HG02870 (cell line): Measurements from ENCODE around the gene CELF2.

Experiments
- ATAC-seq: cut with Tn5 transposase; IDR thresholded peaks from one replicate; pipeline ENCODE4 v1.9.1; 2021; ENCODE audit warnings: mild to moderate bottlenecking, moderate library complexity; ENCODE audit not compliant: unreplicated experiment

CELF2 gene

DNA sequence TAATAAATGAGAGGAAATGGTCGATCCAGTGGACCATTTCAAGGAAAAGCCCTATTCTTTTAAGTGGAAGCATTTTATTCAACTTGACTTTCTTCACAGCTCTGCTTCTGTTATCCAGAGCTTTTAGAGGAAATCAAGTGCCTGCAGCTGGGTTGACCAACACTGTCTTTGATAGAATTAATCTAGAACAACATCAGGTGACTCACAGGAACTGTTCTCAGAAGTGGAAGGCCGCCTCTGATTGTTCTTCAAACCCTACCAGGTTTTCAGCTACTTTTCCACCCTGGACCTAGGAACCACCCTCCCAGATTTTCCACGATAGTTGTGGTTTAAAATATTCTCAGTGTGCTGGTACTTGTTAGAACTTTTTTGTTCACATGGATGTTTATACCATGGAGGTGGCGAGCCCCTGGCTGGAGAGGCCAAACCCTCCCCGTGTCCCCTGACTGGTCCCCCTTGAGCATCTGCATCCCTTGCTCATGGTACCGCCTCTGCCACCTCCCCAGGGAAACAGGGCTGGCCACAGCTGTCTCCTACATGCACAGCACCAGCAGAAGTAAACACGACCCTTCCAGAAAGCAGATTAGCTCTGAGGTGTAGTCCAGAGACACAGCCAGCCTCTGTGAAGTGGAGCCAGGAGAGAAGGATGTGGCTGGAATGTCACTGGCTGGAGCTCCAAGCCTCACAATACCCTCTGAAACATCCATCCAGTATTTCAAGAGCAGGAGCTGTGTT is 300.4 kb downstream of the CELF2 start:
- no peak for ATAC-seq

DNA sequence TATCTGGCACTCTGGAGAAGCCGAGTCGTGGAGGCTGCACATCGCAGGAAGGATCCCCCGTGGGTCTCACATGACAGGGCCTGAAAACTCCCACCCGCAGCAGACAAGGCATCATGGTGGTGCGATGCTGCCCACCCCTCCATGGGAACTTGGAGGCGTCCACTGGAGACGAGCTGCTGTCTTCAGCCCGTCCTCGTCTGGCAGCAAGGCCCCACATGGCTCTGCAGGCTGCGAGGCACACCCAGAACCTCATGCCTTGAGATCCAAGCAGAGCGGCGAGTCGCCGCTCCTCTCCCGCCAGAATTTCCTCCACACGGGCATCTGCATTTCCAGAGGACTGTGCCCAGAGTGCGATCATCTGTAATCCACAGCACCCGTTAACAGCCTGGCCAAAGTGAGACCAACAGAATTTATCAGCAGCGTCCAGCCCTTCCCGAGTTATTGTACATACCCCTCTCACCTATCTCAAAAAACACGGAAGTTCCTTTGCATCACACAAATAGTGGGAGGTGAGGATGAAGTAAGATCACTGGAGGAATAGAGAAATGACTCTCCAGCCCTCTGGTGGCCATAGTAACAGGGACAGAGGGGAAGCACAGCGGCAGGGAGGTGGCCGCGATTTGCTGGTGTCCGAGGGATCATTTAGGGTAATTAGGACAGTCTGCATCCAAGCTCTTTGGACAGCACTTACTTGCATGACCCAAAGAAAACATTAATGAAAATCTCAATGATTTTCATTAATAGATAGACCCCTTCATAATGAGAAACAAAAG is 301.3 kb downstream of the CELF2 start:
- ATAC-seq, result no peak

DNA sequence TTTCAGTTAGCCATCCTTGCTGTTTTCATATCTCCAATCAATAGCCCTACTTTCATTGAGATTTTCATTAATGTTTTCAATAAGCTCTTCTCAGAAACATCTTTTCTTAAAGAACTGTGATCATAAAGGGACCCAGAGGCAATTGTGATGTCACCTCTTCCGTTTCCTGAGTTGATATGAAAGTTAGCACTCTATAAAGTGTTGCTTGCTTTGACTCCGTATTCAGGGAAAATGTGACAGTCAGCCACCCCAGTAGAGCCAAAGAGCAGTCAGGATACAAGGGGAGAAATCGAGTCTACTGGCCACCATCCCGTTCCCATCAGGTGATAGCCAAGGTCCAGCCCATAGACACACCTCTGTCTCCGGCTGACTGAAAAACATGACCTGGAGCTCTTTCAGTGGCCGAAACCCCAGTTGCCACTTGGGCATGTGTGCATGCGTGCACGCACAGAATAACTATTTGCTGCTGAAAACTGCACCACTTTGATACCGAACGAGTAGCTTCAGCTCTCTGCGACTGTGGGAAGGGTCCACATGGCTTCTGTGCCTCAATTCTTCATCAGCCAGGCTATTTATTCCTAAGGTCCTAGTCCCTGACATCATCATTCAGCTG is 302.4 kb downstream of the CELF2 start:
- ATAC-seq, result no peak

DNA sequence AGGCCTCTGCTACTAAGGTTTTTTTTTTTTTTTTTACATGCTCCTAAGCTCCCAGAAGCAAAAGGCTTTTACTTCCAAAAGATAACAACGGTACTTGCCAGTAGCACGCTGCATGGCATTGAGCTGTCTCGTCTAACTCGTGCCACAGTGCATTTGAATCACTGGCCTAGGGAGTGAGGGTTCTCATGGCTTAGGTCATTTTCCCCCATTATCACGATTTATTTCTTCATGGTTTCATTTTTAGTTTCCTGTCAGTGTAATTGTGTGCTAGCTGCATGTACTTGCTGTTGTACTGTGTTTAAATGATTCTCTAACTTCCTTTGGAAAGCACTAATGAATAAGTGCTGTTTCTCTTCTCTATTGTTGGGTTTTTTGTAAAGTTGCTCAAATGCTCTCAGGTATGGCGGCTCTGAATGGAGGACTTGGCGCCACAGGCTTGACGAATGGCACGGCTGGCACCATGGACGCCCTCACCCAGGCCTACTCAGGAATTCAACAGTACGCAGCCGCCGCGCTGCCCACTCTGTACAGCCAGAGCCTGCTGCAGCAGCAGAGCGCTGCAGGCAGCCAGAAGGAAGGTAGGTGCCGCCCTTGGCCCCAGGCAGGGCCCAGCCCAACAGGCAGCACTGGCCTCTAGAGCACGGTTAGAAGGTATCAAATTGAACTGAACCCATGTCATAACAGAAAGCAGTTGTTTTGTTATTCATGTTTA is 303.3 kb downstream of the CELF2 start:
- no peak for ATAC-seq

DNA sequence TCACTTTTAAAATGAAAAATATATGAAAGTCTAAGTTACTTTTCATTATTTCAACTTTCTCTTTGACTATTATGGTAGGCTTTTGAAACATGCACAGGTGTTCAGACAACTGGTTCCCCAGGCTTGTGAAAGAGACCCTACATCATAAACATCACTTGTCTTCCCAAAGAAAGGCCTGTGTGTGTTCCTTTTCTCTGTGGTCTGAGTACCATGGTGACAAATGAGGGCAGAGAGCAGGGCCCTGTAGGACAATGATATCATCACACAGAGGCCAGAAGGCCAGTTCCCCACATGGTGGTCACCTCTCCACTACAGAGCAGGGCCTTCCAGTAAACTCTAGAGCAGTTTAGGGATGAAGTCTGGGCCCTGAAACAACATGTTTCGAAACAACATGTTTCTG is 305.0 kb downstream of the CELF2 start:
- ATAC-seq, result peak; percentile 77

DNA sequence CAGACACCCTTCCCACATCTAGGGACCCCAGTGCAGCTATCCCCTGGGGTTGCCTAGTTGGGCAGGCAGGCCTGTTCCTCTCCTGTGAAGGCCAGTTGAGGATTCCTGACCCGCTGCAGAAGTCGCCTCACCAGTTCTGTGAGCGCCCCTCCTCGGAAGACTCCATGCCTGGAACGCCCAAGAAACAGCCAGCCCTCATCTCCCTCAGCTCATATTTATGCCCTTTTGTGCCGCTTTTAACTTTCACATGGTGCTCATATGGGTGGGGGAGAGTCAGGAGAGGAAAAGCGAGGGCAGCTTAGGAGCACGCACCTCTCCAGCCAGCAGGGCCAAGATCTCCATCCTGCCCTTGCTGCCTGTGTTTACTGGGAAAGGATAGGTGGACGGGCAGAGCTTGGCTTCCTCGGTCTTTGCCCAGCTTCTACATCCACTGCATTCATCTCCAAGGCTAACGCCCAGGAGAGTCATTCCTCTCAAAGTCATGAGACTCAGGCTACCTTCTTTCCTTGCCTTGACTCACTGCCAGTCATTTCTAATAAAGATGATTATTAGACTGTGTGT is 307.2 kb downstream of the CELF2 start:
- no peak for ATAC-seq

DNA sequence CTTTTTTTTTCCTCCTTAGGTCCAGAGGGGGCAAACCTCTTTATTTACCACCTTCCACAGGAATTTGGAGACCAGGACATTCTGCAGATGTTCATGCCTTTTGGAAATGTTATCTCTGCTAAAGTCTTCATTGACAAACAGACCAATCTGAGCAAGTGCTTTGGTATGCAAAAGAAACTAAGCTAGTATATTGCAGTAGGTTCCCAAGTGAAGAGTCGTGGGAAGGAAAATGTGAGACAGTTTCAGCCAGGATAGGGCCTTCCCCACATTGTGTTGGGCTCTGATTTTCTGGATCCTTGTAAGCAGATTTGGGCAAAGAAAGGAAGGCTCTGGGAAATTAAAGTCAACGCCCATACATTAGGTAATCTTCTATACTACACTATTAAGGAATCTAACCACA is 308.1 kb downstream of the CELF2 start:
- no peak for ATAC-seq

DNA sequence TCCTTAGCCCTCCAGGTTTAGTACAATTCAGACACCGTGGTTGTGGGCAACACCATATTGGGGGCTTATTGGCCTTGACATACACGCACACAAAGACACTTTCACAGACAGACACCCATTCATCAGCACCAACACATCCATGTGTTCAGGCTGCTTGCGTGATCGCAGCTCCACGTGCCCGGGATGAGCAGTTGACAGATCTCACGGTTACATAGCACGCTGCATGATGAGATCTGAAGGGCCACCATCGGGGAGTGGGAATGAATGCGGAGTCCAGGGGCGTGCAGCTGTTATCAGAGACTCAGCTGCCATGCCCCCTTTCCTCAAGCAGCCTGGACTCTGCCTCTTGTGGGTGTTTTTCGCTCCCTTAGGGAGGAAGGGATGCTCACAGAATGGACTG is 308.6 kb downstream of the CELF2 start:
- no peak for ATAC-seq

DNA sequence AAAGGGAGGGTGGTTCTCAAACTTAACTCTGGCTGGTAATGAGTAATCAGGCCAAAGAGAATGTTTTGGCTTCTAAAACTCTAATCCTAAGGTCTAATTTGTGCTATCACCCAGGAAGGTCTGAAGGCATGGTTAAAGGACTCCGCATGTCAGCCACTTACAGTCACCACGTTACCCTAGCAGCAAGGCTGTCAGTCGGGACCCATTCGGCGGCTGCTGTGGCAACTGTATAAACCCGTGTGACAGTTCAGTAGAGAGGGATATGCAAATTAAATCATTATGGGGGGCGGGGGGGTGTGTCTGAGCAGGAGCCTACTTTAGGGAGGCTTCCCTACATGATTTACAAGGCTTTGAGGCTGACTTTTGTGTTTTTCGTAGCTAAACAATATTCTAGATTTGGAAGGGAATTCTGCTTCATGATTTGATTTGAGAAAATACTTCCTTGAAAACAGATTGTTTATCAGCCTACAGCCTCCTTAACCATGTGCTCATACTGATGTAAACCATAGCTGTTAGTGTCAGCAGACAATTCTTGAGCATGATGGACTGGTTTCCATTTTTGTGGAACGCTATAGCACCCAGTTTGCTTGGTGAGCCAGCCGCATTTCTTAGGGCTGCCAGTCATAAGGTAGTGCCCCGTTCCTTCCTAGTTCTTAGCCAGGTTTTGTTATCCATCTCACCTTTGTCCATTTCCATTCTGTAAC is 309.4 kb downstream of the CELF2 start:
- ATAC-seq, result no peak

DNA sequence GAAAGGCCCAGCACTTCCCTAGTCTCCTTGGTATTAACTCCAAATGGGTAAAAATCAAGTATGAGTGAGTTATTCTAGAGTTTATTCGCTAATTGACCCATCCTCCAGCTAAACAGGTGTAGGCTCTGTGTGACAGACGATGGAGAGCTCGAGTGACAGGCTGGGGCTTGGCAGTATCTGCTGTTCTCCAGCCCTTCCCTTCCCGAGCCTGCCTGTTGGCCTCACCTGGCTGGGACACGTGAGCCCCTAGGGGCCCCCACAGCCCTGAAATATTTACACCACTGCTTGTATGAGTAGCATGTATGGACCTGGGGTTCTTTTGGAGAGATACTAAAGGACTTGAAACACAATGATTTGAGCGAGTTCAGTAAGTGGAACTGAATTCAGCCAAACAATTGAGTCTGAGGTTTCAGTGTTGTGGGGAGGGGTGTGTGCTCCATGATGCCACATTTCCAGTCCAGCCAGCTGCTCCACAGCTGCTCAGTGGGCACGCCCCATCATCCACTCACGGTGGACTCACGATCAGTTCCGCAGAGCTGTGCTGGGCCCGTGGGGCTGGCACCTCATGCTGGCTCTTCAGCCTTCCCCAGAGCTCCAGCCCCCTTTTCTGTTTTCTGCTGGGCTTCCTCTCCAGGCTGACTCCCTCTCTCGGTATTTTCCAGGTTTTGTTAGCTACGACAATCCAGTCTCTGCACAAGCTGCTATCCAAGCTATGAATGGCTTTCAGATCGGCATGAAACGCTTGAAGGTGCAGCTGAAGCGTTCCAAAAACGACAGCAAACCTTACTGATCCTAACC is 310.8 kb downstream of the CELF2 start:
- no peak for ATAC-seq

DNA sequence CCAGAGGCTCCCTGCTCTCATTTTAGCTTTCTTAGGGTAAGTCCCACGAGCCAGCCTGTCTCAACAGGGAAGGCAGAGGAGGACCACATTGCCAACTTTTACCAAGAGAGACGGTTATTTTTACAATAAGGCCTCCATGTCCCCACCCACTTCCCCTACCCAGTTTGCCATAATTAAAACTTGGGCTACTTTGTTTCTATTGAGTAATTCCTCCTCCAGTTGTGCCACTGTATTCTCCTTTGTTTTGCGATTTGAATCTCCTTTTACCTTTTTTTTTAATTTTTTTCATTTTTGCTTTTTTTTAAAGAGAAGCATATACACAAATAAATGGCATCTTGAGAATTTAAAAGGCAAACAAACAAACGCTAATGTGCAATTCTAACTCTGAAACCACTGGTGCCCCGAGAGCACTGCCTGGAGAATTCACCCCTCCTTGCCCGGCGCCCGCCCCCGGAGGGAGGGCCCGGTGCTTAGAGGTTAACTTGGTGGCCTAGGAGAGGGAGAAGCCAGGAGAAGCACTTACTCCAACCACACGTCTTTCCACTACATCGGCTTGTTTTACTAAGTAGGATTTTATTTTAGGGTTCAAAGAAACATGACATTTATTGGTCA is 311.5 kb downstream of the CELF2 start:
- no peak for ATAC-seq

DNA sequence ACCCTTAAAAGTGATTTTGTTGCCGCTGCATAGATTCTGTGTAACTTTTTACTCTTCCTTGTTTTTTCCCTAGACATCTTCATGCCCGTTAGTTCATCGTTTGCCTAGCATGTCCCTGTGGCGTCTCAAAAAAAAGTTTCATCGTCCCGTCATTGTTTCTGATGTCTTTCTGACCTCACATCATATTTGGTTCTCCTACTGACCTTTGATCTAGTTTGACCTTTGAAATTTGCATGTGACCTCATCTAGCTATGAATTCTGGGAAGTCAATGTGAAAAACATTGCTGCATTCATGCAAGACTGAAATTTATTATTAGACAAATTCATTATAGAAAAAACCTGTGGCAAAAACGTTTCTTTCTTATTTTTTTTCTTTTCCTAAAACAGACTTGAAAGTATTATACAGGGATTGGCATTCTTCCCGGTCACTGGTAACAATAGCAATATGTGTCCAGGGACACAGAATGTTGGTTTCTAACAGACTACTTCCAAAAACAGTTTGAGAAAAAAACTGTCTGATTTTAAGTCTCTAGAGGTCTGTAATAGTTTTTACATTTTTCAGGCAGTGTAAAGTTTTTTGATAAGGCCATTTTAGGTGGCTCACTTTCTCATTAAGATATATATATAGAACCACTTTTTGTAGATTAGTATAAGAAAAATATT is 312.8 kb downstream of the CELF2 start:
- ATAC-seq, result no peak

DNA sequence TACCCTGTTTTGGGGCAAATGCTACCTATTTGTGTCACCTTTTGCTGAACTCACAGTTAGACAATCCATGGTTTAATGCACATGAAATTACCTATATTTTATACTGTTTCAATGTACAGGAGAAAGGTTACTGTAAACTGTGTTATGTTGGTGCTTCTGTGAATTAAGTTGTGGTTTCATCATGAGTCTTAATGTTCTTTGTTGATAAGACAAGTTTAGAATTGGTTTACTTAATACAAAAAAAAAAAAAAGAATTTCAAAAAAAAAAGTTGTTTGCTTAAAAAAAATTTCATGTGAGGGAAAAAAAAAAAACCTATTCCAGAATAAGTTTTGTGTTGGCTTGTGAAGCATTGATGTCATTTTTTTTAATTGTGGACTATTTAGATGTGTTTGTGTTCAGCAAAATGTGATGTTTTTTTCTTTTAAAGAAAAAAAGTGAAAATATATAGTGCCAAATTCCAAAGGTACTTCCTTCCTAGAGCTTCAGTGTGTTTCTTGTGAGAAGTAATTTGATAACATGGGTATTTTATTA is 313.4 kb downstream of the CELF2 start:
- ATAC-seq, result no peak

DNA sequence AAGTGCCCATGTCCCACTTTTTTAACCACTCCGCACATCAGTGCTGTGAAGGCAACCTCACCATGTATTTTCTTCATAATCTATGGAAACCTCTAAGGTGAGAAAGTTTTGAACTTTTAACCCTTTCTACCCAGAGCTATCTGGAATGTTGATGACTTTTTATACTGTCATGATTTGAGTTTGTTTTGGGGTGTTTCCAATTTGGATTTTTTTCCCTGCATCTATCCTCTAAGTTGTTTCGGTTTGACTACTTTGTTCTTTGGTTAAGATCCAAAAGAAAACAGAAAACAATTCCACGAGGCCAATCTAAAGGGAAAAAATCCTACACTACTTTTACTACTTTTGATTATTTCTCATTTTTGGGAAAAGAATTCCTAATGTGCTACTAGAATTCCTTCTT is 314.1 kb downstream of the CELF2 start:
- no peak for ATAC-seq

DNA sequence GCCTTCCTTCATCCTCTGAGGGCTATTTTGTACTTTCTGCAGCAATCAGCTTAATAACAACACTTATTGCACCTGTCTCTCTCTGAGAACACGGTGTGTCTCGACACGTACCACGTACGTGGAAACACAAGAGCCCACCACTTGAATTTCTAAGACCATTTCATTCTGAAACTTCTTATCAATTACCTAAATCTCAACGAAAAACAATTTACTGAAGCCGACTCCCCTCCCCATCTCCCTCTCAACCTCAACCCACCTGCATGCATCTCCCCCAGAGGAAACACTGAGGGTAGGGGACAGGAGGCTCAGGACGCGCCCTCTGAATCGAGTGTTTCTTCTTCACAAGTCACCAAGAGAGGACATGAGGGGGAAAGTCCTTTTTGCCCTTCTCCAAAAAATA is 315.2 kb downstream of the CELF2 start:
- no peak for ATAC-seq

DNA sequence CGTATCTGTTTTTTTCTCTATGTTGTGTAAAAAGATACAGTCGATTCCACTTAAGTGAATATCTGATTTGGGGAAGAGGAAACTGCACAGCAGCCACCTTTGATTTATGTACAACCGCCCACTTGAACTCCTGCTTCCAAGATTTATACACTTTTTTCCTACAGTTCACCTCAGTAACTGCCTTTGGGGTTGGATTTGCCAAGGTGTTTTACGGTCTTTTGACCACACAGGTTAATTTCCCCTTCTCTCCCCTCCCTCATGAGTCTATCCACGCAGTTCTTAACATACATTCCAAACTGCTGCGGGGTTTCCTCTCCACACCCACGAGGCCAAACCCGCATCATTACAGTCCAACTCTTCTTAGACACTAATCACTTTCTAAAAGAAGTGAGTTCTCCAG is 316.8 kb downstream of the CELF2 start:
- no peak for ATAC-seq

DNA sequence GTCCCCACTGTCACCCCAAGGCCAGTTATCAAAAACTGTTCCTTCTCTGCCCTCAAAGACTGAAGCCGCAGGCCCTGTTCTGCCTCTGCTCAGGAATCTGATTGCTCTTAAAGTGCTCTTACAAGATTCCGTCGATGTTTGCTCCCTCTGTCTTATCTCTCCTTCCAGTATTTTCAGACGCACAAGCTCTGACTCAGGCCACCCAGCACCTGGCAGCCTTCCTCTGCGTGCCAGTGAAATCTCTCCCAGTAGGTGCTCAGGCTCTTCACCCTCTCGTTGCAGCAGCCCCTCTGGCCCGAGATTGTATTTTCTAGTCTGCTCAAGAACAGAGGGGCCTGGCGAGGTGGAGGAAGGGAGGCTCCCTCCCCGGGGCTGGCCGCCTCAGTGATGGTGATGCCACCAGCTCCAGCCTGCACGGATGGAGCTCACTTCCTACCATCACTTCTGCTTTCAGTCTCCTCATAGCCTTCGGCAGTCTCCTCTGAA is 317.5 kb downstream of the CELF2 start:
- no peak for ATAC-seq

DNA sequence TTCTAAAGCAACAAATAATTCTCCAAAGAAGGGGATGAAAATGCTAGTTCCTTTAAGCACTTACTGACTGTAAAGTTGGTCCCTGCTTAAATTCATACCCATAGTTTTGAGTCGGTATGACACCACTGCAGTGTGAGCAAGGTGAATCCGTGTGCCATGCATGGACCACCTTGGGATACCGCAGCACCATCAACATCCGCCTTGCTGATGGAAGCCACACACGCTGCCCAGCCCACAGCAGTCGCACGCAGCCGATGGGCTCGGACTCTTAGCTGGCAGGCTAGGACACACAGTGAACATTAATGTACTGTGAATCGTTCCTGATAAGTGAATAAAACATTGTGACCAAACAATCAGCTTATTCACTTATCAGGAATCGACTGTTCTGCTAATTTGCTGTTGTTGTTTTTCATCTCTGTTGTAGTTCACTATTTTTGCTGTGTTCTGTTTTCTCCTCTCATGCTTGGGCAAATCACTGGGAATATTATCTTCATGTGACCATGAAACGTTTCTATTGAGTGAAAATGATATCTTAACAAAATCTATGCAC is 318.3 kb downstream of the CELF2 start:
- no peak for ATAC-seq
